ENCODE results near the gene TAF4. TPM values are rescaled to one million over a fixed set of nuclear protein-coding genes. Genes with fewer than 3 reads are reported as not detected.
A peak's percentile ranks its signal among the peaks of the same experiment; 100 is the strongest.

TAF4 gene
- total and polyA plus RNA-seq, 2 of the 13 experiments (the other 11 are each of a cell fraction or from before 2014, with no cell fraction given): 5.9 to 12.0 TPM

DNA sequence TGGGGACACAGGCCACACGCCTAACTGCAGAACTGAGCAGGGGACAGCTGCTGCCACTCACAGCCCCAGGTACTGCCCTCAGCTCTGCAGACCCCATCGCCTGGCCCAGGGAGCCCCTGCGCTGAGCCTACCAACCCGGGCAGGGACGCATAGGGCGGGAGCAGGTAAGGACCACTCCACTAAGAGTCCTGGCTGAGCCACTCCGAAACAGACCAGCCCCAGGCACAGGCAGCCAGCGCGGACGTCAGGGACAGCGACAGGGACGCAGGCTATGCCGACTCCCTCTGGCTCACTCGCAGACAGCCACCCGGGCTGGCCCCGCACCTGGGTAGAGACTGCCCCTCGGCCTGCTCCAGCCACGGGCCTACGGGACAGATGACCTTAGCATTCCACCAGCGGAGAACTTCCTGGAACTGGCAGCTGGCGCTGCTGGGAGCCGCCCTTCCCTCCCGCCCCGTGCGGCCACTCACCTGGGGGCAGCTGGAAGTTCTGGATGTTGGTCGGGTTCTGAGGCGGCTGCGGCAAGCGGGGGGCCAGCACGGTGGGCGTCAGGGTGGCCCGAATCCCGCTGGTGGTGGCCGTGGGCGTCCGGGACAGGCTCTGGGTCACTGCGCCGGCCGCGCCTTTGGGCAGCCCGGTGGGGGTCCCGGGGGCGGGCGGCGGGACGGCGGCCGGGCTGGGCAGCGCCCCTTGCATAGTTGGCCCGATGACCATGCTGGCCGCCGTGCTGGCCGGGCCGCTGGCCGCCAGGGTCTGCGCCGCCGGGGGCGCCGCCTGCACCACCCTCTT, 1.5 kb downstream of the TAF4 start (continued):
- TF ChIP-seq ZNF263 (CRISPR knock-in tag; IDR thresholded peaks at IDR 0.05): peak; percentile 35; the same call in 1 of the 2 replicates
- TF ChIP-seq MIER2 (CRISPR knock-in tag; IDR thresholded peaks at IDR 0.05): peak; percentile 42; the same call in 1 of the 2 replicates
- TF ChIP-seq ZNF713 (CRISPR knock-in tag; IDR thresholded peaks at IDR 0.05): no peak
- peak; percentile 44 for TF ChIP-seq THAP11 (CRISPR knock-in tag; IDR thresholded peaks at IDR 0.05)
- TF ChIP-seq, protein P1, sequence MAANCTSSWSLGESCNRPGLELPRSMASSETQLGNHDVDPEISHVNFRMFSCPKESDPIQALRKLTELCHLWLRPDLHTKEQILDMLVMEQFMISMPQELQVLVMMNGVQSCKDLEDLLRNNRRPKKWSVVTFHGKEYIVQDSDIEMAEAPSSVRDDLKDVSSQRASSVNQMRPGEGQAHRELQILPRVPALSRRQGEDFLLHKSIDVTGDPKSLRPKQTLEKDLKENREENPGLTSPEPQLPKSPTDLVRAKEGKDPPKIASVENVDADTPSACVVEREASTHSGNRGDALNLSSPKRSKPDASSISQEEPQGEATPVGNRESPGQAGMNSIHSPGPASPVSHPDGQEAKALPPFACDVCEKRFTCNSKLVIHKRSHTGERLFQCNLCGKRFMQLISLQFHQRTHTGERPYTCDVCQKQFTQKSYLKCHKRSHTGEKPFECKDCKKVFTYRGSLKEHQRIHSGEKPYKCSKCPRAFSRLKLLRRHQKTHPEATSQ (CRISPR knock-in tag; IDR thresholded peaks at IDR 0.05; ENCODE audit: borderline replicate concordance): no peak
- TF ChIP-seq HNRNPUL1 (IDR thresholded peaks at IDR 0.05; ENCODE audit: low read depth, low read length): no peak
- no peak for TF ChIP-seq BRCA1 (CRISPR knock-in tag; IDR thresholded peaks at IDR 0.05)
- peak; percentile 56; the same call in 1 of the 2 replicates for TF ChIP-seq MAFG (CRISPR knock-in tag; IDR thresholded peaks at IDR 0.05)
- TF ChIP-seq, protein P2, sequence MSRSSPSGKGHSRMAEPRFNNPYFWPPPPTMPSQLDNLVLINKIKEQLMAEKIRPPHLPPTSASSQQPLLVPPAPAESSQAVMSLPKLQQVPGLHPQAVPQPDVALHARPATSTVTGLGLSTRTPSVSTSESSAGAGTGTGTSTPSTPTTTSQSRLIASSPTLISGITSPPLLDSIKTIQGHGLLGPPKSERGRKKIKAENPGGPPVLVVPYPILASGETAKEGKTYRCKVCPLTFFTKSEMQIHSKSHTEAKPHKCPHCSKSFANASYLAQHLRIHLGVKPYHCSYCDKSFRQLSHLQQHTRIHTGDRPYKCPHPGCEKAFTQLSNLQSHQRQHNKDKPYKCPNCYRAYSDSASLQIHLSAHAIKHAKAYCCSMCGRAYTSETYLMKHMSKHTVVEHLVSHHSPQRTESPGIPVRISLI (CRISPR knock-in tag; IDR thresholded peaks at IDR 0.05; ENCODE audit: borderline replicate concordance): 0 out of 2 replicates have a peak, but pooled peaks have one; percentile 15
- TF ChIP-seq ZNF160 (CRISPR knock-in tag; IDR thresholded peaks at IDR 0.05): no peak; the same call in 1 of the 2 replicates
- no peak for TF ChIP-seq MLLT10 (CRISPR knock-in tag; IDR thresholded peaks at IDR 0.05)
- TF ChIP-seq PCBP1 (IDR thresholded peaks at IDR 0.05; ENCODE audit: borderline replicate concordance, low read depth, low read length): 0 out of 2 replicates have a peak, but pooled peaks have one; percentile 56
- TF ChIP-seq MTA1 (CRISPR knock-in tag; IDR thresholded peaks at IDR 0.05; ENCODE audit: borderline replicate concordance): peak; percentile 61; the same call in 1 of the 2 replicates
- no peak; the same call in 1 of the 2 replicates for TF ChIP-seq SALL1 (CRISPR knock-in tag; IDR thresholded peaks at IDR 0.05)
- no peak for TF ChIP-seq ZNF251 (CRISPR knock-in tag; IDR thresholded peaks at IDR 0.05)
- TF ChIP-seq, protein P3, sequence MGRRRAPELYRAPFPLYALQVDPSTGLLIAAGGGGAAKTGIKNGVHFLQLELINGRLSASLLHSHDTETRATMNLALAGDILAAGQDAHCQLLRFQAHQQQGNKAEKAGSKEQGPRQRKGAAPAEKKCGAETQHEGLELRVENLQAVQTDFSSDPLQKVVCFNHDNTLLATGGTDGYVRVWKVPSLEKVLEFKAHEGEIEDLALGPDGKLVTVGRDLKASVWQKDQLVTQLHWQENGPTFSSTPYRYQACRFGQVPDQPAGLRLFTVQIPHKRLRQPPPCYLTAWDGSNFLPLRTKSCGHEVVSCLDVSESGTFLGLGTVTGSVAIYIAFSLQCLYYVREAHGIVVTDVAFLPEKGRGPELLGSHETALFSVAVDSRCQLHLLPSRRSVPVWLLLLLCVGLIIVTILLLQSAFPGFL (CRISPR knock-in tag; IDR thresholded peaks at IDR 0.05): no peak
- peak; percentile 37; the same call in 1 of the 2 replicates for TF ChIP-seq ZNF331 (CRISPR knock-in tag; IDR thresholded peaks at IDR 0.05)
- TF ChIP-seq, protein P4, sequence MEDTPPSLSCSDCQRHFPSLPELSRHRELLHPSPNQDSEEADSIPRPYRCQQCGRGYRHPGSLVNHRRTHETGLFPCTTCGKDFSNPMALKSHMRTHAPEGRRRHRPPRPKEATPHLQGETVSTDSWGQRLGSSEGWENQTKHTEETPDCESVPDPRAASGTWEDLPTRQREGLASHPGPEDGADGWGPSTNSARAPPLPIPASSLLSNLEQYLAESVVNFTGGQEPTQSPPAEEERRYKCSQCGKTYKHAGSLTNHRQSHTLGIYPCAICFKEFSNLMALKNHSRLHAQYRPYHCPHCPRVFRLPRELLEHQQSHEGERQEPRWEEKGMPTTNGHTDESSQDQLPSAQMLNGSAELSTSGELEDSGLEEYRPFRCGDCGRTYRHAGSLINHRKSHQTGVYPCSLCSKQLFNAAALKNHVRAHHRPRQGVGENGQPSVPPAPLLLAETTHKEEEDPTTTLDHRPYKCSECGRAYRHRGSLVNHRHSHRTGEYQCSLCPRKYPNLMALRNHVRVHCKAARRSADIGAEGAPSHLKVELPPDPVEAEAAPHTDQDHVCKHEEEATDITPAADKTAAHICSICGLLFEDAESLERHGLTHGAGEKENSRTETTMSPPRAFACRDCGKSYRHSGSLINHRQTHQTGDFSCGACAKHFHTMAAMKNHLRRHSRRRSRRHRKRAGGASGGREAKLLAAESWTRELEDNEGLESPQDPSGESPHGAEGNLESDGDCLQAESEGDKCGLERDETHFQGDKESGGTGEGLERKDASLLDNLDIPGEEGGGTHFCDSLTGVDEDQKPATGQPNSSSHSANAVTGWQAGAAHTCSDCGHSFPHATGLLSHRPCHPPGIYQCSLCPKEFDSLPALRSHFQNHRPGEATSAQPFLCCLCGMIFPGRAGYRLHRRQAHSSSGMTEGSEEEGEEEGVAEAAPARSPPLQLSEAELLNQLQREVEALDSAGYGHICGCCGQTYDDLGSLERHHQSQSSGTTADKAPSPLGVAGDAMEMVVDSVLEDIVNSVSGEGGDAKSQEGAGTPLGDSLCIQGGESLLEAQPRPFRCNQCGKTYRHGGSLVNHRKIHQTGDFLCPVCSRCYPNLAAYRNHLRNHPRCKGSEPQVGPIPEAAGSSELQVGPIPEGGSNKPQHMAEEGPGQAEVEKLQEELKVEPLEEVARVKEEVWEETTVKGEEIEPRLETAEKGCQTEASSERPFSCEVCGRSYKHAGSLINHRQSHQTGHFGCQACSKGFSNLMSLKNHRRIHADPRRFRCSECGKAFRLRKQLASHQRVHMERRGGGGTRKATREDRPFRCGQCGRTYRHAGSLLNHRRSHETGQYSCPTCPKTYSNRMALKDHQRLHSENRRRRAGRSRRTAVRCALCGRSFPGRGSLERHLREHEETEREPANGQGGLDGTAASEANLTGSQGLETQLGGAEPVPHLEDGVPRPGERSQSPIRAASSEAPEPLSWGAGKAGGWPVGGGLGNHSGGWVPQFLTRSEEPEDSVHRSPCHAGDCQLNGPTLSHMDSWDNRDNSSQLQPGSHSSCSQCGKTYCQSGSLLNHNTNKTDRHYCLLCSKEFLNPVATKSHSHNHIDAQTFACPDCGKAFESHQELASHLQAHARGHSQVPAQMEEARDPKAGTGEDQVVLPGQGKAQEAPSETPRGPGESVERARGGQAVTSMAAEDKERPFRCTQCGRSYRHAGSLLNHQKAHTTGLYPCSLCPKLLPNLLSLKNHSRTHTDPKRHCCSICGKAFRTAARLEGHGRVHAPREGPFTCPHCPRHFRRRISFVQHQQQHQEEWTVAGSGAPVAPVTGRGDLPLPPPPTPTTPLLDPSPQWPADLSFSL (CRISPR knock-in tag; IDR thresholded peaks at IDR 0.05): no peak
- no peak for TF ChIP-seq ZSCAN30 (CRISPR knock-in tag; IDR thresholded peaks at IDR 0.05)
- no peak for TF ChIP-seq SAFB2 (CRISPR knock-in tag; IDR thresholded peaks at IDR 0.05; ENCODE audit: borderline replicate concordance, low read depth)

All from HepG2 (cell line).